GM12878 (cell line): ENCODE results near the gene KCNQ1. TPM values are rescaled to one million over a fixed set of nuclear protein-coding genes. Genes with fewer than 3 reads are reported as not detected.

Experiments used
- ATAC-seq: fragments of 200-7000 bp; cut with Tn5 transposase; 3 replicates; pipeline ENCODE4 v1.9.1; 2020; ENCODE audit warnings: mild to moderate bottlenecking, moderate library complexity
- BruUV-seq: library from RNA; stranded (reverse); fragments of 400-500 nt; replicated peaks from 2 replicates; lab custom pipeline; 2021; lab: Mats Ljungman, UMichigan
- CTCF ChIA-PET: fragments of 300-600 bp; sonication (Branson Sonifier 250); formaldehyde crosslinking; extraction: SDS; loops from one replicate; lab custom pipeline; 2021; ENCODE audit warnings: inconsistent platforms; lab: Yijun Ruan, JAX
- POLR2A ChIA-PET: fragments of 350-600 bp; formaldehyde crosslinking; extraction: SDS; loops from one replicate; lab custom pipeline; 2021; ENCODE audit warnings: inconsistent platforms; lab: Charles Lee
- RAD21 ChIA-PET: fragments of 300-600 bp; sonication (Branson Sonifier 250); formaldehyde crosslinking; loops from one replicate; lab custom pipeline; 2023; ENCODE audit warnings: antibody characterized with exemption; ENCODE audit not compliant: unreplicated experiment; lab: Charles Lee
- SMC1A ChIA-PET: fragments of 300-600 bp; sonication (Branson Sonifier 250); formaldehyde crosslinking; loops from one replicate; lab custom pipeline; 2023; ENCODE audit not compliant: unreplicated experiment, uncharacterized antibody; lab: Charles Lee
- DNase-seq: peaks from one replicate; pipeline ENCODE4 v3.0.0-alpha.2; 2011; ENCODE audit warnings: low read depth, low spot score
- FAIRE-seq: peaks from 3 replicates; lab custom pipeline; 2011; peaks lifted over from hg19 to GRCh38; lab: Jason Lieb, UNC
- H2AFZ ChIP-seq: 2 replicates; pipeline ENCODE4 v1.6.0; 2011; ENCODE audit warnings: low read depth, low read length, control low read depth; ENCODE audit not compliant: control insufficient read depth
- H3K27ac ChIP-seq: 2 replicates; pipeline ENCODE4 v1.5.1; 2011; ENCODE audit warnings: control low read depth; ENCODE audit not compliant: control insufficient read depth, insufficient read depth
- H3K27me3 ChIP-seq, 2 experiments: replicated peaks in 1 of 2; 2 replicates each; pipeline versions ENCODE4 v1.6.0 to v1.6.1; 2011; ENCODE audit warnings: low read length in 1 of 2; ENCODE audit not compliant: control insufficient read depth in 2 of 2, insufficient read depth in 2 of 2
- H3K36me3 ChIP-seq, 2 experiments: 2 replicates each; pipeline ENCODE4 v1.5.1; 2011; ENCODE audit warnings: low read length in 1 of 2; ENCODE audit not compliant: control insufficient read depth in 2 of 2, insufficient read depth in 2 of 2
- H3K4me1 ChIP-seq: 2 replicates; pipeline ENCODE4 v1.6.1; 2011; ENCODE audit warnings: mild to moderate bottlenecking, low read length, moderate library complexity, mixed read lengths; ENCODE audit not compliant: control insufficient read depth, insufficient read depth
- H3K4me2 ChIP-seq: 2 replicates; pipeline ENCODE4 v1.6.0; 2011; ENCODE audit warnings: control low read depth; ENCODE audit not compliant: control insufficient read depth, insufficient read depth
- H3K4me3 ChIP-seq: fragments of 200-600 bp; sonication (generic); 2 replicates; pipeline ENCODE4 v1.5.1; 2016
- H3K79me2 ChIP-seq: 2 replicates; pipeline ENCODE4 v1.6.0; 2011; ENCODE audit warnings: low read length; ENCODE audit not compliant: control insufficient read depth, insufficient read depth
- H3K9ac ChIP-seq: 2 replicates; pipeline ENCODE4 v1.8.0; 2011; ENCODE audit warnings: low read length, control low read depth, mixed read lengths; ENCODE audit not compliant: control insufficient read depth, insufficient read depth
- H3K9me3 ChIP-seq: replicated peaks from 3 replicates; pipeline ENCODE4 v1.5.1; 2011; ENCODE audit warnings: mild to moderate bottlenecking, low read length; ENCODE audit not compliant: control insufficient read depth, insufficient read depth
- H4K20me1 ChIP-seq: 2 replicates; pipeline ENCODE4 v1.6.0; 2011; ENCODE audit not compliant: control insufficient read depth, insufficient read depth
- SIX5 ChIP-seq: IDR thresholded peaks from 2 replicates; pipeline ENCODE4 v1.6.1; 2011; ENCODE audit warnings: mild to moderate bottlenecking, low read depth, low read length, moderate library complexity; ENCODE audit not compliant: severe bottlenecking
- WRNIP1 ChIP-seq: IDR thresholded peaks from 2 replicates; pipeline ENCODE4 v1.6.1; 2011; ENCODE audit warnings: low read depth, low read length, improper control_type of control experiment, borderline replicate concordance
- WGBS: methylation state at CpG from one replicate; pipeline ENCODE4 v1.1.6; 2016; ENCODE audit warnings: low lambda C conversion rate; ENCODE audit not compliant: insufficient replicate concordance, insufficient coverage; ENCODE audit errors: missing lambda C conversion rate; 5-methylcytosine and 5-hydroxymethylcytosine counted together
- in situ Hi-C: fragments of 300-500 bp; cut with MboI; formaldehyde crosslinking; loops from 9 replicates; pipeline ENCODE4 v1.14.3; 2018; ENCODE audit warnings: mixed read lengths
- intact Hi-C: fragments of 100-400 bp; cut with micrococcal nuclease; formaldehyde crosslinking; loops from one replicate; pipeline ENCODE4 v1.14.2; 2022; ENCODE audit not compliant: unreplicated experiment
- polyA plus RNA-seq, 11 experiments: library from polyadenylated mRNA; depleted of rRNA in 4 of 11; unstranded in 6 of 11; stranded (reverse) in 5 of 11; fragments of >200 nt; fragmentation: Nextera tagmentation in 4 of 11; fragmentation: Illumina TruSeq in 1 of 11; extraction: Ambion mirVana in 4 of 11; extraction: Trizol in 1 of 11; gene quantifications; 1 replicate in 1 of 11; 2 replicates in 10 of 11; pipeline versions ENCODE4 v1.2.1 to v1.2.3, GENCODE V29; 2011 to 2016; ENCODE audit warnings: inconsistent platforms in 2 of 11, missing spikeins in 2 of 11, low read depth in 1 of 11
- total RNA-seq, 4 experiments: library from RNA; depleted of rRNA in 3 of 4; stranded (reverse); fragments of >200 nt in 3 of 4; fragmentation: Illumina TruSeq in 1 of 4; extraction: Trizol in 1 of 4; gene quantifications; 2 replicates each; pipeline versions ENCODE4 v1.2.1 to v1.2.3, GENCODE V29; 2013 to 2021
- TF ChIP-seq, protein P1 (sequence below): fragments of 450-650 bp; formaldehyde crosslinking; IDR thresholded peaks from 2 replicates; pipeline ENCODE4 v1.5.0; 2022; ENCODE audit warnings: mild to moderate bottlenecking, missing genetic modification characterization

The KCNQ1 gene
- total and polyA plus RNA-seq, 10 of the 15 experiments (the other 5 are each of a cell fraction or from before 2014, with no cell fraction given) = 0.03 to 0.15 (median 0.12) TPM; not detected in 7

DNA sequence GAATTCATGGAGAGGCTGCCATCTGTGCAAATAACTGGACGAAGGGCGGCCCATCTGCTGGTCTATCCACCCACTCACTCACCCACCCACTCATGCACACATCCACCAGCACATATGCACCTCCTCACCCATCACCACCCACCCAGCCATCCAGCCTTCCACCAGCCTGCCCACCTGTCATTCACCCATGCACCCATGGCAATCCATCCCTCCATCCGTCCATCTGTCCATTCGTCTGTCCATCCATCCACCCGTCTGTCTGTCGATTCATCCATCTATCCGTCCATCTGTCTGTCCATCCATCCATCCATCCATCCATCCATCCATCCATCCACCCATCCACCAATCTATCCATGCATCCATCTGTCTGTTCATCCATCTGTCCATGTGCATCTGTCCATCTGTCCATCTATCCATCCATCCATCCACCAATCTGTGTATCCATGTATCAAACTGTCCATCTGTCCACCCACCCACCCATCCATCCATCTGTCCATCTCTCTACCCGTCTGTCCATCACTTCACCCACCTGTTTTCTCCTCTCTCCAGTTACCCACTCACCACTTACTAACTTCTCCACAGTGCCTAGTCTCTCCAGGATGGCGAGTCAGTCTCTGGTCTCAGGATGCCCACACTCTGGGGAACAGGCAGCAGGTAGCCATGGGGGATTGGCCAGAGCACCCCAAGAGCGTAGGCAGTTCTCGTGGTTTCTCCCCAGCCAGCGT, 9.4 kb upstream of the KCNQ1 start:
- Histone ChIP-seq H3K4me2 (no peak overlapping the region), H3K79me2 (no peaks in the 10 kb centered on the region), H3K27me3 (no peaks in the 10 kb centered on the region), H3K4me1 (no peaks in the 10 kb centered on the region), H3K9me3 (no peaks in the 10 kb centered on the region; the same call in 2 of the 3 replicates), H3K27ac (no peak overlapping the region), H4K20me1 (no peaks in the 10 kb centered on the region), H3K4me3 (no peak overlapping the region), H3K9ac (no peak overlapping the region), H3K36me3 (no peaks in the 10 kb centered on the region), H2AFZ (no peak overlapping the region)
- CTCF ChIA-PET = no interaction called here
- POLR2A ChIA-PET = no interaction called here
- 23% methylated on average over 12 of the region's 12 CpGs for WGBS
- SMC1A ChIA-PET = no interaction called here
- in situ Hi-C loops (no loop called here), intact Hi-C loops (no loop called here)
- no peak for FAIRE-seq
- no peak for DNase-seq
- no peak for ATAC-seq
- TF ChIP-seq, protein P1, sequence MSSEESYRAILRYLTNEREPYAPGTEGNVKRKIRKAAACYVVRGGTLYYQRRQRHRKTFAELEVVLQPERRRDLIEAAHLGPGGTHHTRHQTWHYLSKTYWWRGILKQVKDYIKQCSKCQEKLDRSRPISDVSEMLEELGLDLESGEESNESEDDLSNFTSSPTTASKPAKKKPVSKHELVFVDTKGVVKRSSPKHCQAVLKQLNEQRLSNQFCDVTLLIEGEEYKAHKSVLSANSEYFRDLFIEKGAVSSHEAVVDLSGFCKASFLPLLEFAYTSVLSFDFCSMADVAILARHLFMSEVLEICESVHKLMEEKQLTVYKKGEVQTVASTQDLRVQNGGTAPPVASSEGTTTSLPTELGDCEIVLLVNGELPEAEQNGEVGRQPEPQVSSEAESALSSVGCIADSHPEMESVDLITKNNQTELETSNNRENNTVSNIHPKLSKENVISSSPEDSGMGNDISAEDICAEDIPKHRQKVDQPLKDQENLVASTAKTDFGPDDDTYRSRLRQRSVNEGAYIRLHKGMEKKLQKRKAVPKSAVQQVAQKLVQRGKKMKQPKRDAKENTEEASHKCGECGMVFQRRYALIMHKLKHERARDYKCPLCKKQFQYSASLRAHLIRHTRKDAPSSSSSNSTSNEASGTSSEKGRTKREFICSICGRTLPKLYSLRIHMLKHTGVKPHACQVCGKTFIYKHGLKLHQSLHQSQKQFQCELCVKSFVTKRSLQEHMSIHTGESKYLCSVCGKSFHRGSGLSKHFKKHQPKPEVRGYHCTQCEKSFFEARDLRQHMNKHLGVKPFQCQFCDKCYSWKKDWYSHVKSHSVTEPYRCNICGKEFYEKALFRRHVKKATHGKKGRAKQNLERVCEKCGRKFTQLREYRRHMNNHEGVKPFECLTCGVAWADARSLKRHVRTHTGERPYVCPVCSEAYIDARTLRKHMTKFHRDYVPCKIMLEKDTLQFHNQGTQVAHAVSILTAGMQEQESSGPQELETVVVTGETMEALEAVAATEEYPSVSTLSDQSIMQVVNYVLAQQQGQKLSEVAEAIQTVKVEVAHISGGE (CRISPR knock-in tag) = no peak
- TF ChIP-seq SIX5 = no peak
- TF ChIP-seq WRNIP1 = no peak
- RAD21 ChIA-PET = no interaction called here
- no TSS peak for BruUV-seq
